Eye (tissue), 1 donor: ENCODE measurements around the gene NCAPH2.

Experiments used
- DNase-seq: peaks from one replicate; pipeline ENCODE4 v3.0.0-alpha.2; 2015

NCAPH2 gene

GRCh38 chr22:50550395-50550794 is 42.4 kb downstream of the NCAPH2 start:
- no peak for DNase-seq

GRCh38 chr22:50551160-50551752 is 43.2 kb downstream of the NCAPH2 start:
- no peak for DNase-seq

- DNase-seq = no peak
Observed at GRCh38 chr22:50553310-50553709, 45.3 kb downstream of the NCAPH2 start.

- no peak for DNase-seq
Observed at GRCh38 chr22:50556703-50557102, 48.7 kb downstream of the NCAPH2 start.

DNA sequence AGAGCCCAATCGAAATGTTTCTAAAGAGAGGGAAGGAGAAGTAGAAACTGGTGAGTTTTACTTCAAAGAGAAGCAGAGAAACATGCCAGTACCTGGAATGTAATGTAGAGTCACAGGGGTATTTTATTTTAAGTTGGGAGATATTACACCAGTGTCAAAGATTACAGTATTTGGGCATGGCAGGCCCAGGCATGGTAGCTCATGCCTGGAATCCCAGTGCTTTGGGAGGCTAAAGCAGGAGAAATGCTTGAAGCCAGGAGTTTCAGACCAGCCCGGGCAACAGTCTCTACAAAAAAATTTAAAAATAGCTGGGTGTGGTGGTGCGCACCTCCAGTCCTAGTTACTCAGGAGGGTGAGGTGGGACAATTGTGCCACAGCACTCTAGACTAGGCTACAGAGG is 52.0 kb downstream of the NCAPH2 start:
- no peak for DNase-seq

GRCh38 chr22:50561401-50562358 is 53.7 kb downstream of the NCAPH2 start:
- DNase-seq = no peak

DNA sequence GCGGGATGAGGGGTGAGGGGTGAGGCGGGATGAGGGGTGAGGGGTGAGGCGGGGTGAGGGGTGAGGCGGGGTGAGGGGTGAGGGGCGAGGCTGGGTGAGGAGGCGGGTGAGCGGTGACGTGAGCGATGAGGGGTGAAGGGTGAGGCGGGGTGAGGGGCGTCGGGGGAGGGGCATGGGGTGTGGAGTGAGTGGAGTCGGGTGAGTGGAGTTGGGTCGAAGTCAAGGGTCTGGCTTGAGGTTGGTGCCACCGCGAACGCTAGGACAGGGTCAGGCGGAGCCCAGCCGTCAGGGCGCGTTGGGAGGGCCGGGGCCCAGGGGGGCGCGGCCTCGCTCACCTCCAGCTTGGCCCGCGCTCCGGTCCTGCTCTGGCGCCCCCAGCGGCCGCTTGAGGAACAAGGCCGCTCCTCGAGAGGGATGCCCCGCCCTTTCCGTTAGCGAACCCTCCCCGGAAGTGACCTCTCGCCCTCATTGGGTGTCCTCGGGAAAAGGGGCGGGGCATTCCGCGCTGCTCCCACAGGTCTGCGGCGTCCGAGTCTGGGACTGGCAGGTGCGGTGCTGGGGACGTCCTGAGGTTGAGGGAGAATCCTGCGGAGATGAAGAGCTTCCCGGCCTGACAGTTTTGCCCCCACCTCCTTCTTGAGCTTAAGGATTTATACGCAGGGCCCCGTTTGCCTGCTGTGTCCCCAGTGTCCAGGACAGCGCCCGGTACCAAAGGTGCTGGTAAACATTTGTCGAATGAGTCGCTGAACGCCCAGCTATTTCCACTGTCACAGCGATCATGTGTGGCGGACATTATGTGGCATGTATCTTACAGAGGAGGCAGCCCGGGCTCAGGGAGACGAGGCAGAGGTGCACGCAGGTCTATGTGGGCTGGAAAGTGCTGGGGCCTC is 54.7 kb downstream of the NCAPH2 start, which contains the start of gene SYCE3:
SYCE3 (minus strand) TSS at position 397 of the 890 bp plus-strand sequence. CDS start 6,514 bp downstream, outside the sequence.
- DNase-seq = peak; percentile 99

DNA sequence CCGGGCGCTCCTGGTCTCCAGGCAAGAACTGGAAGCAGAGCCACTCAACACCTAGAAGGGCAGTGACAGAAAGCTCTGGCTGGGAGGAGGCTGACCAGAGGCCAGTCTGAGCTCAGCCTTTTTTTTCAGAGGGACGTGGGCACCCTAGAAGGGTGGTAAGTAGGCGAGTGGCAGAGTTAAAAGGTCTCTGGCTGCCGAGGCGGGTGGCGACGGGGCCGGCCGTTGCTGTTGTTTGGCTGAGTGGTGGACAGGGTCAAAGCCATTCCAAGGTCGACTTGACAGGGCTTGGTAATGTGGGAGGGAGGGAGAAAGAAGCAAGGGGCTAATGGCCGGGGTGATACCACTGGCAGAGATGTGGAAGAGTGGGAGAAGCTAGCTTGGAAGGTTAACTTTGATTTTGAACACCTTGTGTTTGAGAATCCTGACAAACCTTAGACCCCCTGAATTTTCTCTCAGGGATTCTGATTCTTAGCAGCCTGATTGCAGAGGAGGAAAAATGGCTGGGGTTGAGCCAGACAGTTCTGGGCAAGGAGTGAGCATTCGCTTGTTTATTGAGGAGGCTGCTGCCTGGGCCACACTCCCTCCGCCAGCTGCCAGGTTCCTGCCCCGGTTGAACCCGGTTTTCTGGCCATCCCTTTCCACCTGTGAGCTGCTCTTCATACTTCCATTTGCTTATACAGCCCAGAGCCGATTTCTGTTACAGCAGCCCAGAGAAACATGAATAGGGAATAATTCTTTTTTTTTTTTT is 55.6 kb downstream of the NCAPH2 start:
- no peak for DNase-seq

DNA sequence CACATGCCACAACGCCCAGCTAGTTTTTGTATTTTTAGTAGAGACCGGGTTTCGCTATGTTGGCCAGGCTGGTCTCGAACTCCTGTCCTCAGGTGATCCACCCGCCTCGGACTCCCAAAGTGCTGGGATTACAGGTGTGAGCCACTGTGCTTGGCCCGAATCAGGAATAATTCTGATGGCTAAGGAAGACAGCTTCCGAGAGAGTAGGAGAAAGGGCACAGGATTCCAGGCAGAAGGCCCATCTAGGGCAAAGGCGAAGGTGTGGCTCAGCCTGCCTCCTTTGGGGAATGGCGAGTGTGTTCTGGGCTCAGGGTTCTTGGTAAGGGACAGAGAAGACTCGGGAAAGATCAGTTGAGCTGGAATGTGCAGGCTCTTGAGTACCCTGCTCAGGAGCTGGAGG is 56.3 kb downstream of the NCAPH2 start:
- no peak for DNase-seq

- no peak for DNase-seq
Observed at GRCh38 chr22:50567721-50568252, 59.8 kb downstream of the NCAPH2 start.

- no peak for DNase-seq
Observed at GRCh38 chr22:50568626-50569025, 60.6 kb downstream of the NCAPH2 start.

- DNase-seq = no peak
Observed at GRCh38 chr22:50569041-50569459, 61.0 kb downstream of the NCAPH2 start.

GRCh38 chr22:50569896-50570535 is 62.0 kb downstream of the NCAPH2 start:
- DNase-seq = no peak

DNA sequence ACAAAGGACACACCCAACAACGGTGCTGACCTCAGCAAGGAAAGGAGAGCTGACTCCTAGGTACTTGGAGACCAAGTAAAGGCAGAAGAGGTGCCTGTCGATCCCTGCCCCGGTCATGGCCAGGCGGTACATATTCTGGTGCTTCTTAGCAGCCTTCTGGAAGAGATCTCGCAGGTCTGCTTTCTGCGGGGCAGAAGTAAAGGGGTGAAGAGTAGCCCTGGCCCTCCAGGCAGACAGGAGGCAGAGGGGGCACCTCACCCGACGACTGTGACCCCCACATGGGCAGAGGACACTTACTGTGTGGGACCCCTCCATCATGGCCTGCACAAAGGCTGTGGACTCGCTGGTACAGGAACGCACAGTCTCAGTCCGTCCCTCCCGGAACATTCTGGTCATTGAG is 62.8 kb downstream of the NCAPH2 start:
- no peak for DNase-seq

DNA sequence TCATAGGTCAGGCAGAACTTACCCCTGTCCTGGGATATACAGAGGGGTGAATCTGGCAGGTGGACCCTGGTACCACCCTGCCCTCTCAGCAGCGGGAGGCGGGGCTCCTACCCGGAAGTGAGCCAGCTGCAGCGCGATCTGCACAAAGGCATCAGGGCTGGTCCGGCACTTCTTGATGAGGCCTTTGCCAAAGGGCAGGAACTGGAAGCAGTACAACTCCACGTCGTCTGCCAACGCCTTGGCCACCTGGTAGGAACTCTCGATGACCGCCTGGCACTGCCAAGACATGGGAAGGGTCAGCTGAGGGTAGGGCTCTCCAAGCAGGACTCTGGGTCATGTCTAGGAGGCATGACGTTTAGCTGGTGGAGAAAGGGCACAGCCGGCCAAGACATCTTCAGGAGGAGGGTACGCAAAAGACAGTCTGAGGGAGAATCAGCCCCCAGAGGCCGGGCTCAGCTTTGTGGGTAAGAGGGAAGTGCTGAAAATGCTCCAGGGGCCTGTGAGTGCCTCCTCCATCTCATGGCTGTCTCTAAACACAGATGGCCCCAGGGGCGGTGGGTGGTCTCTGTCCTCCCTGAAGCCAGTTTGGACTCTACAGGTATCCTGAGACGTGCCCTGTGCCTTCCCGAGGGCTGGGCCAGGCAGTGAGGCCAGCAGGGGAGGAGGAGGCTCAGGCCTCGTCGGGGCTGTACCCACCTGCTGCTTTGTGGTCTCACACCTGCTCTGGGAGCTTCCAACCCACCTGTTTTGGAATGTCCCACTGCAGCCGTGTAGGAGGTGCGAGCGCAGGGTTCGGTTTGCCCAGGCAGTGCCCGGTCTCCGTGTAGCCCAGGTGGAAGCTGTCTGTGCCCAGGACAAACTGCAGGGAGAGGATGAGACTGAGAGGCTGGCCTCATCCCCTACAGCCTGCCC is 63.5 kb downstream of the NCAPH2 start:
- no peak for DNase-seq

GRCh38 chr22:50572965-50573364 is 64.9 kb downstream of the NCAPH2 start:
- DNase-seq = no peak

DNA sequence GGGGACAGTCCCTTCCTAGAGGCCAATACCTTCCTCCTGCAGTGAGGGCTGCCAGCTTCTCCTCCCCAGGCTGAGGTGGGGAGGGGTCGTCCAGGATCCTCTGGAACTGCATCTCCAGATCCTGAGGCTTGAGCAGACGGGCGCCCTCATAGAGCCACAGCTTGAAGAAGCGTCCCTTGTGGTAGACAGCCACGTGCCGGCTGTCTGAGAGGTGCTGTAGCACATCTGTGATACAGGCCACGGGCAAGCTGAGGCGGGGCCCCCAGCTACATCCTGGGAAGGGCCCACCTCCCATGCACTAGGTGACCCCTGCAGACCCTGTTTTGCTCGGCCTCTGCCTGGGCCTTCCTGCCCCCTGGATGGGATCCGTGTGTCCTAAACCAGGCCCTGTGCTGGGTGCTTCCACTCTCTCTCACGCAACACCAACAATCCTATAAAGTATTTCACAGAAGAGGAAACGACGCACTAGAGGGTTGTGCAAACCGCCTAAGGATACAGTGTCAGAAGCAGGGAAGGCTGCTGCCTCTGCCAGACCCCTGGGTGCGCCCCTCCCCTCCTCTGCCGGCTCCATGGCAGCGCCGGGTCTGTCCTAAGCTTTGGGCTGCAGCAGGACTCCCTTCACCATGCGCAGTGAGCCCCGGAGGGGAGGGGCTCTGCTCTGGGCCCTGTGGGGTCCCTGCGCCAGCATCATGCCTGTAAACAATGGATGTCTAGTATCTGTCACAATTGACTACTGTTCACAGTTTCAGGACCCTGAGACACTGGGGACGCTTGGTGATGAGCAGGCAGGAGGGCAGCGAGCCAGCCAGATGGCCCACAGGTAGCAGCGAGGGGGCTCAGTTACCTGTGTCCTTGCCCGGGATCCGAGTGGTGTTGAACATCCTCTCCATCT is 65.7 kb downstream of the NCAPH2 start:
- DNase-seq = no peak

- DNase-seq = no peak
Observed at GRCh38 chr22:50574383-50574755, 66.3 kb downstream of the NCAPH2 start.
